HG02678 (cell line): ENCODE results near the gene AKTIP.

Experiments used
- ATAC-seq: cut with Tn5 transposase; IDR thresholded peaks from one replicate; pipeline ENCODE4 v1.9.1; 2021; ENCODE audit warnings: mild to moderate bottlenecking, moderate library complexity; ENCODE audit not compliant: unreplicated experiment

Gene AKTIP

GRCh38 chr16:53484542-53484941 is 18.5 kb downstream of the AKTIP start:
- no peak for ATAC-seq

GRCh38 chr16:53482123-53482522 is 20.9 kb downstream of the AKTIP start:
- ATAC-seq: no peak

- no peak for ATAC-seq
These were observed 22.6 kb downstream of the AKTIP start for GRCh38 chr16:53480394-53480793.

GRCh38 chr16:53478965-53479364 is 24.0 kb downstream of the AKTIP start:
- ATAC-seq: no peak

GRCh38 chr16:53476867-53477266 is 26.1 kb downstream of the AKTIP start:
- ATAC-seq: no peak

GRCh38 chr16:53465606-53466280 is 37.3 kb downstream of the AKTIP start:
- no peak for ATAC-seq

GRCh38 chr16:53458635-53459034 is 44.4 kb downstream of the AKTIP start:
- ATAC-seq: no peak

GRCh38 chr16:53457670-53458069 is 45.3 kb downstream of the AKTIP start:
- ATAC-seq: peak; percentile 100

- ATAC-seq: no peak
These were observed 46.4 kb downstream of the AKTIP start for GRCh38 chr16:53456625-53457024.

- ATAC-seq: no peak
These were observed 49.1 kb downstream of the AKTIP start for GRCh38 chr16:53453928-53454327.

GRCh38 chr16:53449816-53450517 is 53.0 kb downstream of the AKTIP start:
- no peak for ATAC-seq

- no peak for ATAC-seq
These were observed 56.9 kb downstream of the AKTIP start for GRCh38 chr16:53446090-53446489.

GRCh38 chr16:53445534-53445933 is 57.5 kb downstream of the AKTIP start:
- no peak for ATAC-seq
